ENCODE measurements around the gene CENPX.
"Not testable (repeated sequence)": the region's sequence is repeated elsewhere in the genome, so short reads cannot be mapped to it uniquely, and the experiment has no call there.

The CENPX gene

DNA sequence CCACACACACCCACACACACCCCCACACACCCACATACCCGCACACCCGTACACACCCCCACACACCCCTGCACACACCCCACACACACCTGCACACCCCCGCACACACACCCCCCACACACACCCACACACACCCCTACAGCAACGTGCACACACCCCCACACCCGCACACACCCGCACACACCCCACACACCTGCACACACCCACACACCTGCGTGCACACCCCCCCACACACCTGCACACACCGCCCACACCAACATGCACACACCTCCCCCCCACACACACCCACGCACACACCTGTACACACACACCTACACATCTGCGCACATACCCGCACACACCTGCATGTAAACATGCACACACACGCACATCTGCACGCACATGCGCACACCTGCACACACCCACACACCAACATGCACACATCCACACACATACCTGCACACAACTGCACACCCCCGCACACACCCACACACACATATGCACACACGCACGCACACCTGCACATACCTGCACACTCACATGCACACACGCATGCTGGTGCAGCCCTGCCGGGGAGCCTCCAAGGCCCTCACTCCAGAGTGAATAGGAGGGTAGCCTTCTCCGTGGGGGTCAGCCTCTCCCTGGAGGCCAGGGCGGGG, 37.8 kb downstream of the CENPX start:
- H3K4me3 Mint-ChIP-seq = peak overlapping the region in 1 of 3 experiments; percentile 23
- no peaks in the 10 kb centered on the region for H3K27me3 Mint-ChIP-seq (ENCODE audit: low read depth)
- no peaks in the 10 kb centered on the region for H3K9me3 Mint-ChIP-seq
- TF ChIP-seq CTCF (IDR thresholded peaks at IDR 0.05; ENCODE audit: unreplicated experiment in 3 of 3) = no peak
- no peak overlapping the region for H3K27ac Mint-ChIP-seq
- H3K36me3 Mint-ChIP-seq (ENCODE audit: low read depth) = peaks cover 26% of the 10 kb centered on the region
- H3K4me1 Mint-ChIP-seq = no peaks in the 10 kb centered on the region

- H3K9me3 Mint-ChIP-seq = no peaks in the 10 kb centered on the region
- no peak overlapping the region for H3K27ac Mint-ChIP-seq
- H3K27me3 Mint-ChIP-seq (ENCODE audit: low read depth) = no peaks in the 10 kb centered on the region
- peaks cover 25% of the 10 kb centered on the region for H3K36me3 Mint-ChIP-seq (ENCODE audit: low read depth)
- no peak for TF ChIP-seq CTCF (IDR thresholded peaks at IDR 0.05; ENCODE audit: unreplicated experiment in 3 of 3)
- no peak overlapping the region for H3K4me3 Mint-ChIP-seq
- H3K4me1 Mint-ChIP-seq = peaks cover 8% of the 10 kb centered on the region
Measured at GRCh38 chr17:81983639-81984373, 38.9 kb downstream of the CENPX start.

DNA sequence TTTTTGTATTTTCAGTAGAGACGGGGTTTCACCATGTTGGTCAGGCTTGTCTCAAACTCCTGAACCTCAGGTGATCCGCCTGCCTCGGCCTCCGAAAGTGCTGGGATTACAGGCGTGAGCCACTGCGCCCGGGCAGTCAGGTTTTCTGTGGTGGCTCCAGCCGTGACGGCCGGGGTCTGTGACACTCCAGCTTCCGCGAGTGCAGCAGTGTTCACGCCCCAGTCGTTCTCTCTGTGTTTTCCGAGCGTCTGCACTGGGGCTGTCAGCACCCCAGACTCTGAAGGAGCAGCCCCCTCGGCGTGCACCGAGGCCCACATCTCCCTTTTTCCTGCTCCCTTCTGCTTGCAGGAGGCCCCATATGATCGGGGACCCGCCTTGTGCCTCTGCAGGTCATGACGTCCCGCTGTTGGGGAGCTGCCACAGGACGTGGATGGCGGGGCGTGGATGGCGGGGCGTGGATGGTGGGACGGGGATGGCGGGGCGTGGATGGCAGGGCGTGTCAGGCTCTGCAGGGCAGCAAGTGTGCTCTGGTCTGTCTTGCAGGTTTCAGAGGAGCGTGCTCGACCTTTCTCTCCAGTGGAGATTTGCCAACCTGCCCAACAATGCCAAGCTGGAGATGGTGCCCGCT, 39.6 kb downstream of the CENPX start:
- Mint-ChIP-seq H3K36me3 (ENCODE audit: low read depth) (peaks cover 25% of the 10 kb centered on the region), H3K4me3 (no peak overlapping the region), H3K27ac (no peak overlapping the region), H3K27me3 (ENCODE audit: low read depth) (no peaks in the 10 kb centered on the region), H3K9me3 (no peaks in the 10 kb centered on the region), H3K4me1 (peaks cover 11% of the 10 kb centered on the region)
- no peak for TF ChIP-seq CTCF (IDR thresholded peaks at IDR 0.05; ENCODE audit: unreplicated experiment in 3 of 3)

DNA sequence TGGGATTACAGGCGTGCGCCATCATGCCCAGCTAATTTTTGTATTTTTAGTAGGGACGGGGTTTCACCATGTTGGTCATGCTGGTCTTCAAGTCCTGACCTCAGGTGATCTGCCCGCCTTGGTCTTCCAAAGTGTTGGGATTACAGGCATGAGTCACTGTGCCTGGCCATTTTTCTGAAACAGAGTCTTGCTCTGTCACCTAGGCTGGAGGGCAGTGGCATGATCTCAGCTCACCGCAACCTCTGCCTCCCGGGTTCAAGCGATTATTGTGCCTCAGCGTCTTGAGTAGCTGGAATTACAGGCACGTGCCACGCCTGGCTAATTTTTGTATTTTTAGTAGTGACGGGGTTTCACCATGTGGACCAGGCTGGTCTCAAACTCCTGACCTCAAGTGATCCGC, 41.2 kb downstream of the CENPX start:
- not testable (repeated sequence) for H3K27me3 Mint-ChIP-seq (ENCODE audit: low read depth); H3K27ac Mint-ChIP-seq; H3K4me3 Mint-ChIP-seq; H3K9me3 Mint-ChIP-seq
- Mint-ChIP-seq H3K36me3 (ENCODE audit: low read depth) (peaks cover 20% of the 10 kb centered on the region), H3K4me1 (peaks cover 11% of the 10 kb centered on the region)

GRCh38 chr17:81980707-81981343, 41.9 kb downstream of the CENPX start:
- Mint-ChIP-seq H3K36me3 (ENCODE audit: low read depth) (peaks cover 18% of the 10 kb centered on the region), H3K27ac (no peak overlapping the region), H3K9me3 (no peaks in the 10 kb centered on the region), H3K4me3 (peak overlapping the region in 2 of 3 experiments; percentile 80 to 87), H3K4me1 (peaks cover 16% of the 10 kb centered on the region), H3K27me3 (ENCODE audit: low read depth) (no peaks in the 10 kb centered on the region)
- no peak for TF ChIP-seq CTCF (IDR thresholded peaks at IDR 0.05; ENCODE audit: unreplicated experiment in 3 of 3)

- Mint-ChIP-seq H3K9me3 (peaks cover under 1% of the 10 kb centered on the region), H3K4me3 (peak overlapping the region; percentile 80 to 87 (median 83)), H3K36me3 (ENCODE audit: low read depth) (peaks cover 16% of the 10 kb centered on the region)
Measured at GRCh38 chr17:81980122-81980521, 42.6 kb downstream of the CENPX start.

More at GRCh38 chr17:81980122-81980521, 42.6 kb downstream of the CENPX start:
- H3K4me1 Mint-ChIP-seq = peaks cover 16% of the 10 kb centered on the region
- H3K27ac Mint-ChIP-seq = no peak overlapping the region
- no peaks in the 10 kb centered on the region for H3K27me3 Mint-ChIP-seq (ENCODE audit: low read depth)
- no peak for TF ChIP-seq CTCF (IDR thresholded peaks at IDR 0.05; ENCODE audit: unreplicated experiment in 3 of 3)

All from nephron (organoid).